ENCODE measurements around the gene CSMD2.

GRCh38 chr1:33740040-33740744 is 424.8 kb downstream of the CSMD2 start:
- TF ChIP-seq CTCF (IDR thresholded peaks at IDR 0.05; ENCODE audit: low read length): no peak
- no peak for TF ChIP-seq EZH2phosphoT487 (IDR thresholded peaks at IDR 0.05; ENCODE audit: low read length)
- TF ChIP-seq EZH2 (optimal IDR thresholded peaks at IDR 0.05; ENCODE audit: low read depth, low read length): no peak

All from MM.1S (cell line).